Neural cell (in vitro differentiated cells): ENCODE results near the gene SLN. TPM values are rescaled to one million over a fixed set of nuclear protein-coding genes. Genes with fewer than 3 reads are reported as not detected.

Experiments
- H2AFZ ChIP-seq: fragments of 200-600, 300-800 bp; sonication (generic), shearing (Covaris generic); 2 replicates; pipeline ENCODE4 v1.6.0; 2014; ENCODE audit warnings: low read depth, mild to moderate bottlenecking, antibody characterized with exemption, low read length, moderate library complexity
- H3F3A ChIP-seq: fragments of 200-600 bp; shearing (Covaris generic); 2 replicates; pipeline ENCODE4 v1.6.1; 2016; ENCODE audit warnings: mild to moderate bottlenecking, moderate library complexity, mixed read lengths, antibody characterized with exemption, low read length; ENCODE audit not compliant: insufficient read depth, poor library complexity, severe bottlenecking
- H3K27ac ChIP-seq: fragments of 200-600, 300-800 bp; sonication (generic), shearing (Covaris generic); 2 replicates; pipeline ENCODE4 v1.5.1; 2014; ENCODE audit warnings: mild to moderate bottlenecking, low read length, moderate library complexity
- H3K27me3 ChIP-seq: fragments of 300-800, 200-600 bp; sonication (generic), shearing (Covaris generic); 2 replicates; pipeline ENCODE4 v1.6.0; 2014; ENCODE audit warnings: mild to moderate bottlenecking, low read depth, low read length, moderate library complexity; ENCODE audit not compliant: insufficient read depth
- H3K36me3 ChIP-seq: fragments of 300-800, 200-600 bp; sonication (generic), shearing (Covaris generic); 2 replicates; pipeline ENCODE4 v1.5.1; 2014; ENCODE audit warnings: mild to moderate bottlenecking, antibody characterized with exemption, low read length, moderate library complexity; ENCODE audit not compliant: insufficient read depth
- H3K4me2 ChIP-seq: fragments of 300-800, 200-600 bp; sonication (generic), shearing (Covaris generic); 2 replicates; pipeline ENCODE4 v1.6.0; 2014; ENCODE audit warnings: mild to moderate bottlenecking, low read length
- H3K4me3 ChIP-seq: fragments of 300-800, 200-600 bp; sonication (generic), shearing (Covaris generic); 2 replicates; pipeline ENCODE4 v1.5.1; 2014; ENCODE audit warnings: mild to moderate bottlenecking, low read length, moderate library complexity
- H3K79me2 ChIP-seq: fragments of 200-600 bp; shearing (Covaris generic); replicated peaks from 2 replicates; pipeline ENCODE4 v1.6.0; 2014; ENCODE audit warnings: mild to moderate bottlenecking, low read length, moderate library complexity; ENCODE audit not compliant: insufficient read depth
- H3K9ac ChIP-seq: fragments of 300-800, 200-600 bp; sonication (generic), shearing (Covaris generic); 2 replicates; pipeline ENCODE4 v1.6.1; 2016; ENCODE audit warnings: mild to moderate bottlenecking, low read length, mixed read lengths
- H3K9me2 ChIP-seq: fragments of 200-600 bp; shearing (Covaris generic); 2 replicates; pipeline ENCODE4 v1.6.1; 2016; ENCODE audit warnings: mild to moderate bottlenecking, low read length, mixed read lengths; ENCODE audit not compliant: insufficient read depth
- H3K9me3 ChIP-seq: fragments of 200-600, 300-800 bp; sonication (generic), shearing (Covaris generic); 2 replicates; pipeline ENCODE4 v1.6.1; 2016; ENCODE audit warnings: mild to moderate bottlenecking, mixed run types, low read length, moderate library complexity, mixed read lengths
- H4K20me1 ChIP-seq: fragments of 200-600 bp; shearing (Covaris generic); 2 replicates; pipeline ENCODE4 v1.6.1; 2016; ENCODE audit warnings: mild to moderate bottlenecking, mixed run types; ENCODE audit not compliant: insufficient read depth
- CTCF ChIP-seq: fragments of 450-650 bp; IDR thresholded peaks from 2 replicates; pipeline ENCODE4 v1.5.1; 2014; ENCODE audit warnings: antibody characterized with exemption, mild to moderate bottlenecking, moderate library complexity; ENCODE audit not compliant: poor library complexity, severe bottlenecking
- EP300 ChIP-seq: fragments of 450-650 bp; conservative IDR thresholded peaks from 2 replicates; pipeline ENCODE4 v1.6.1; 2014; ENCODE audit warnings: antibody characterized with exemption, mild to moderate bottlenecking, moderate library complexity; ENCODE audit not compliant: poor library complexity, severe bottlenecking
- EZH2 ChIP-seq: fragments of 200-600, 300-800 bp; shearing (Covaris generic), sonication (generic); IDR thresholded peaks from 2 replicates; pipeline ENCODE4 v1.6.1; 2014; ENCODE audit warnings: antibody characterized with exemption, low read length, borderline replicate concordance, mild to moderate bottlenecking; ENCODE audit not compliant: insufficient read depth, poor library complexity, severe bottlenecking
- MXI1 ChIP-seq: fragments of 450-650 bp; conservative IDR thresholded peaks from 2 replicates; pipeline ENCODE4 v1.6.1; 2014; ENCODE audit warnings: antibody characterized with exemption, mild to moderate bottlenecking; ENCODE audit not compliant: poor library complexity, severe bottlenecking
- POLR2AphosphoS5 ChIP-seq: IDR thresholded peaks from 2 replicates; pipeline ENCODE4 v1.6.1; 2012
- RAD21 ChIP-seq: fragments of 450-650 bp; conservative IDR thresholded peaks from 2 replicates; pipeline ENCODE4 v1.6.1; 2014; ENCODE audit warnings: antibody characterized with exemption, mild to moderate bottlenecking, moderate library complexity
- REST ChIP-seq: IDR thresholded peaks from 2 replicates; pipeline ENCODE4 v1.6.1; 2012; ENCODE audit warnings: borderline replicate concordance
- SMC3 ChIP-seq: fragments of 450-650 bp; conservative IDR thresholded peaks from 2 replicates; pipeline ENCODE4 v1.6.1; 2014; ENCODE audit warnings: antibody characterized with exemption, mild to moderate bottlenecking, moderate library complexity; ENCODE audit not compliant: poor library complexity
- TAF1 ChIP-seq: IDR thresholded peaks from 2 replicates; pipeline ENCODE4 v1.6.1; 2012; ENCODE audit warnings: low read depth
- polyA plus RNA-seq: library from polyadenylated mRNA; depleted of rRNA; stranded (reverse); fragments of >200 nt; gene quantifications from 2 replicates; pipeline ENCODE4 v1.2.3, GENCODE V29; 2014

Gene SLN
- polyA plus RNA-seq, 1 donor from 2014 or later = not detected

GRCh38 chr11:107736546-107736945, 24.7 kb upstream of the SLN start:
- Histone ChIP-seq H3K27me3 (no peaks in the 10 kb centered on the region), H4K20me1 (no peaks in the 10 kb centered on the region)
- TF ChIP-seq EP300 = no peak
- TF ChIP-seq RAD21 = no peak
- TF ChIP-seq CTCF = no peak
- TF ChIP-seq MXI1 = no peak
- TF ChIP-seq REST = no peak

GRCh38 chr11:107733518-107733917, 21.7 kb upstream of the SLN start:
- TF ChIP-seq RAD21 = no peak
- no peak for TF ChIP-seq TAF1
- TF ChIP-seq EP300 = no peak
- TF ChIP-seq EZH2 = no peak
- TF ChIP-seq REST = no peak
- no peak for TF ChIP-seq MXI1
- no peak for TF ChIP-seq SMC3
- no peak for TF ChIP-seq CTCF
- no peak for TF ChIP-seq POLR2AphosphoS5
- H3K4me2 ChIP-seq = no peak overlapping the region
- no peak overlapping the region for H2AFZ ChIP-seq
- no peaks in the 10 kb centered on the region for H4K20me1 ChIP-seq
- no peaks in the 10 kb centered on the region for H3K9me2 ChIP-seq
- no peaks in the 10 kb centered on the region for H3K27me3 ChIP-seq
- H3F3A ChIP-seq = no peaks in the 10 kb centered on the region
- H3K9me3 ChIP-seq = no peaks in the 10 kb centered on the region
- no peaks in the 10 kb centered on the region for H3K36me3 ChIP-seq
- H3K9ac ChIP-seq = no peak overlapping the region
- H3K79me2 ChIP-seq = no peaks in the 10 kb centered on the region
- no peak overlapping the region for H3K27ac ChIP-seq
- no peak overlapping the region for H3K4me3 ChIP-seq

More at GRCh38 chr11:107736546-107736945, 24.7 kb upstream of the SLN start:
- Histone ChIP-seq H3K4me2 (no peak overlapping the region), H3K9me3 (peaks cover 6% of the 10 kb centered on the region), H3K4me3 (no peak overlapping the region), H3K9ac (no peak overlapping the region), H3K79me2 (no peaks in the 10 kb centered on the region), H3K9me2 (no peaks in the 10 kb centered on the region), H3K36me3 (no peaks in the 10 kb centered on the region), H2AFZ (no peak overlapping the region), H3F3A (no peaks in the 10 kb centered on the region), H3K27ac (no peak overlapping the region)
